Epithelial cell of proximal tubule (primary cell): Measurements from ENCODE around the gene ZNF750. TPM values are rescaled to one million over a fixed set of nuclear protein-coding genes. Genes with fewer than 3 reads are reported as not detected.

Experiments
- DNase-seq: peaks from one replicate; pipeline ENCODE4 v3.0.0-alpha.2; 2011; ENCODE audit warnings: low read depth
- H3K4me3 ChIP-seq: 2 replicates; pipeline ENCODE4 v1.5.1; 2011; ENCODE audit warnings: low read depth, mild to moderate bottlenecking, low read length
- CTCF ChIP-seq: conservative IDR thresholded peaks from 2 replicates; pipeline ENCODE4 v1.5.1; 2012; ENCODE audit warnings: low read depth, mild to moderate bottlenecking, low read length
- total RNA-seq: library from RNA; depleted of rRNA; stranded (reverse); fragments of >200 nt; gene quantifications from 2 replicates; pipeline ENCODE4 v1.2.3, GENCODE V29; 2015

Gene ZNF750
- total RNA-seq, 1 donor from 2014 or later = 0.40 TPM

DNA sequence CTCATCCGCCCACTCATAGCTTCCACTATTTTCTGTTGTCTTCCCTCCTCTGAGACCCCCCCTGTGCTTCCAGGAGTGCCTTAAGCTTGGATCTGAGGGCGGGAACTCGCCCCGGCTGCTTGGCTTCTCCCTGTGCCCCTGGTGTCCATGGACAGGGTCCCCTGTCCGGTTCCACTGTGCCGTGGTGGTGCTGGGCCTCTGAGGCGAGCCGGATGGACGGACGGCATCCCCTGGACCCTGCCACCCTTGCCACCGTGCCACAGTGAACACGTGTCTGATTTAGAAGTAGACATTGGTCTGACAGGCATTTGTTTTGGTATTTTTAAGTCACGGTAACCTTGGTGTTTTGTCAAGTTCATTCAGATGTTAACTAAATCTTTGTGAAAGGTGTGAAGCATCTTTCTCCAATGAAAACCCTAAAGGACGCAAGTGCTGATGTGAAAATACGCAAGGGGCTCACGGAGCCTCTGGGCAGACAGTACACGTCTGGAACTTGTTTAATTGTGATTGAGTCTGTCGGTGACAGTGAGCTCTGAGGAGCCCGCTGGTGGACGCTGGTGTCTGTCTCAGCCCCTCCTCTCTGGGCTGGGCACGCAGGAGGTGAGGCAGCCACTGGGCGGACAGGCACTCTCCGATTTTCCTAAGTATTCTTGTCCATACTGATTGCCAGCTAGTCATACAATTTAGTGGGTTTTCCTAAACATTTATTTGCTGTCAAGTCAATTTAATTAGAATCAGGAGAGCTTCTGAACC is 26.3 kb downstream of the ZNF750 start:
- no peak for TF ChIP-seq CTCF
- DNase-seq = no peak
- no peak overlapping the region for H3K4me3 ChIP-seq

- DNase-seq = no peak
- no peak for TF ChIP-seq CTCF
- no peak overlapping the region for H3K4me3 ChIP-seq
Measured at GRCh38 chr17:82812601-82813000, 27.2 kb downstream of the ZNF750 start.

- DNase-seq = no peak
- TF ChIP-seq CTCF = no peak
- H3K4me3 ChIP-seq = no peak overlapping the region
Measured at GRCh38 chr17:82812058-82812457, 27.8 kb downstream of the ZNF750 start.

- TF ChIP-seq CTCF = no peak
- no peak for DNase-seq
- H3K4me3 ChIP-seq = no peak overlapping the region
Measured at GRCh38 chr17:82810644-82811430, 29.0 kb downstream of the ZNF750 start.

DNA sequence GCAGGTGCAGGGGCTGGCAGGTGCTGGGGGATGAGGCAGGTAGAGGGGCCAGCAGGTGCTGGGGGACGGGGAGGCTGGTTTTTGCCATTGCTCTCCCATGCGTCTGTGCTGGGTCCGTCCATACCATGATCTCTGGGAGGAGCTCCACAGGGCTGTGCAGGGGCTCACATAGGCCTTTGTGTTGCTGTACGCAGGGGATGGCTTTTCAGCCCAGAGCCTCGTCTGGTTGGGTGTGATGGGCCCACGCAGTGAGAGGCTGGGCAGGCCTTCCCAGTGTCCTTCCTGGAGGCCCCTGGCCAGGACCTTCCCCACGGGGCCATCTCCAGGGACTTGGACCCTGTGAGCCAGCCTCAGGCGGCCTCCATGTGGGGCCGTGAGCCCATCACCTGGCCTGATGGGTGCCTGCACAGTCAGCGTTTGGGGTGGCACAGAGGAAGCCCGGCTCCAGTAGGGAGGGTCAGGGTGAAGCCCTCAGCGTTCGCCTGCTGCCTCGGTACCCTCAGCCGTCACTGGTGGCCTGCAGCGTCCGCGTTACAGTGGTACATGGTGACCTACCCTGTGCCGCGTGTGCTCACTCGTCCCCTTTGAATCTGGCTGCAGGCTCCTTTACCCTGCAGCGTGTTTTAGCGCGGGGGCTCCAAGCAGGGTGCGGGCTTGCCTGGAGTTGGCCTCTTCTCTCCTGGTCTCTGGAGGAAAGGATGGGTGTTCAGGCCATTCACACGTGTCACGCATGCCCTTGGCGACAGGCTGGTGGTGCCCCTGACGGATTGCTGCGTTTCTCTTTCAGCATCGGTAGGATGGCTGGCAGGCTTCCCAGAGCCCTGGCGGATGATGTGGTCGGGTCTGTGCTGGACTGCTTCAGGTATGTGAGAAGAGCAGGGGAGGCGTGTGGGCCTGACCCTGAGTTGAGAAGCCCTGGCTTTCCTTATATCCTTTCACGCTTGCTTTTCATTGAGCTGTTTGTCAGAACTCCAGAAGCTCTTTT is 30.6 kb downstream of the ZNF750 start:
- H3K4me3 ChIP-seq = no peak overlapping the region
- TF ChIP-seq CTCF = no peak
- no peak for DNase-seq

DNA sequence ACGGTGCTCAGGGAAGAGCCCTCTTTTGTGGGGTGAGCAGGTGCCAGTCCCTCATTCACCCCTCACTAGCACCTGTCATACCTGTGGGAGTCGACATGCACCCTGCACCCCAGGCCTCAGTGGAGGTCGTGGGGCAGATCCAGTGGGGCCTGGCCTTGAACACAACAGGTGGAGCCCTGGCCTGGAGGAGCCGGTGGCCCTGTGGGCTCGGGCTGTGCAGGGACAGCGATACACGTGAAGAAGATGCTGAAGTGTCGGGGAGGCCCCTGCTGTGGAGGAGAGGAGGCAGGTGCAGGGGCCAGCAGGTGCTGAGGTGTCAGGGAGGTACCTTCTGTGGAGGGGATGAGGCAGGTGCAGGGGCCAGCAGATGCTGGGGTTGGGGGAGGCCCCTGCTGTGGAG is 31.8 kb downstream of the ZNF750 start:
- H3K4me3 ChIP-seq = no peak overlapping the region
- no peak for TF ChIP-seq CTCF
- no peak for DNase-seq
